Stimulated activated naive CD8-positive, alpha-beta T cell treated with anti-CD3 and anti-CD28 coated beads, Interleukin-15, Interleukin-2, amounts not matched to agents 100 ng/mL and 50 ng/mL, for 24 hours (primary cell): Measurements from ENCODE around the gene INSYN1.

Experiments used
- H3K27ac Mint-ChIP-seq: one replicate; pipeline ENCODE4 v1.8.0; 2021; ENCODE audit warnings: mild to moderate bottlenecking, mixed read lengths
- H3K27me3 Mint-ChIP-seq: one replicate; pipeline ENCODE4 v1.8.0; 2021; ENCODE audit warnings: mixed read lengths
- H3K36me3 Mint-ChIP-seq: one replicate; pipeline ENCODE4 v1.8.0; 2021; ENCODE audit warnings: low read depth, mixed read lengths
- H3K4me1 Mint-ChIP-seq: one replicate; pipeline ENCODE4 v1.8.0; 2021; ENCODE audit warnings: low read depth, mixed read lengths
- H3K4me3 Mint-ChIP-seq: one replicate; pipeline ENCODE4 v1.8.0; 2021; ENCODE audit warnings: mild to moderate bottlenecking, mixed read lengths
- H3K9me3 Mint-ChIP-seq: one replicate; pipeline ENCODE4 v1.8.0; 2021; ENCODE audit warnings: mixed read lengths

Gene INSYN1

DNA sequence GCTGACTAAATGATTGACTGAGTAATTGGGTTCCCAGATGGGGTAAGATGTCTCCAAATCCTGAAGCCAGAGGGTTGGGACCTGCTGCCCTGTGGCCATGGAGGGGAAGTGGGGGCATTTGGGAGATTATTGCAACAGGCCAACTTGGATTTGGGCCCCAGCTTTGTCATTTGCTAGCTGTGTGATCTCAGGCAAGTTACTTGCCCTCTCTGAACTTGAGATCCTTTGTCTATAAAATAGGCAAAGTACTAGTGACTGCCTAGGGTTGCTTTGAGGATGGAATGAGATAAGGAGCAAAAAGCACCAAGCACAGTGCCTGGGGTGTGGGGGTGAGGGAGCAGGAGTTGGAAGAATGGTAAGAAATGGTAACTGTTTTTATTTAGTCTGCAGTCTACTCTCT is 4.4 kb upstream of the INSYN1 start:
- peaks cover 29% of the 10 kb centered on the region for H3K27me3 Mint-ChIP-seq
- H3K9me3 Mint-ChIP-seq = no peaks in the 10 kb centered on the region
- no peak overlapping the region for H3K4me3 Mint-ChIP-seq
- H3K27ac Mint-ChIP-seq = no peak overlapping the region
- no peaks in the 10 kb centered on the region for H3K4me1 Mint-ChIP-seq
- H3K36me3 Mint-ChIP-seq = no peaks in the 10 kb centered on the region

DNA sequence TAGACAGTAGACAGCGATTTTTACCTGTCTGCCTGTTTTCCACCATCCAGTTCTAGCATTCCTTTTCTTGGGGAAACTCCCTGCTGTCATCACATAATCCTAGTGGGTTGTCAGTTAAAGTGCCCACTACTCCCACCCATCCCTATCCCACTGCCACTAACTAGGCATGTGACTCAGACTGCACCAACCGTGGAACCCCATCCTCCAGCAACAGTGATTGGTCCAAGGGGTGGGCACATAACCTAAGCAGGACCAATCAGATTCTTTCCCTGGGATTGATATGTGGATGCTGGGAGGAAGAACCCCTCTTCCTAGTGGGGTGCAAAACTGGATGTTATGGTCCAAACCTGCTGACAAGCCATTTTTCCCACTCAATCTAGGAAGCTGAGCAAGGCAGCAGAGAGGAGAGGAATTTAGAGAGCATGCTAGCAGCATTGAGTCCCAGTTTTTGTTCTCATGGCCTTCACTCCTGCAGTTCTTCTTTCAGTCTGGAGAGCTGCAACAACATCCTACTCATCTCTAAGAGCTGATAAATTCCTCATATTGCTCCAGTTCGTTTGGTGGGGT is 3.9 kb upstream of the INSYN1 start:
- no peak overlapping the region for H3K27ac Mint-ChIP-seq
- no peak overlapping the region for H3K4me3 Mint-ChIP-seq
- H3K4me1 Mint-ChIP-seq = no peaks in the 10 kb centered on the region
- peaks cover 29% of the 10 kb centered on the region for H3K27me3 Mint-ChIP-seq
- no peaks in the 10 kb centered on the region for H3K36me3 Mint-ChIP-seq
- no peaks in the 10 kb centered on the region for H3K9me3 Mint-ChIP-seq

DNA sequence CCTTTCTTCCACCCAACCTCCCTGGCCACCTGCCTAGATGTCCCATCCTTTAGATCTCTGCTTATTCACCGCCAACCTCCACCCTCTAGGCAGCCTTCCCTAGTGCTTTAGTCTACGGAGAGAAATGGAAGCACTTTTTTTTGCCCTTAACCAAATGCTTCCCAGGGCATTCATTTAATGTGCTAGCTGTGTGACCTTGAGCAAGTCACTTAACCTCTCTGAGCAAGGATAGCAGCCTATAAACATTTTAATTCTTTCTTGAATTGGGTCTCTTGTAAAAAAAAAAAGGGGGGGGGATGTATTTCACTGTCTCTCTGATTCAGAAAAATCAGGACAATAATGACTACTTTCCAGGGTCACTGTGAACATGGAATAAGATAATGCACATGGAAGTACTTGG is 3.2 kb upstream of the INSYN1 start:
- no peaks in the 10 kb centered on the region for H3K36me3 Mint-ChIP-seq
- H3K27me3 Mint-ChIP-seq = peaks cover 30% of the 10 kb centered on the region
- H3K27ac Mint-ChIP-seq = no peak overlapping the region
- no peaks in the 10 kb centered on the region for H3K4me1 Mint-ChIP-seq
- no peak overlapping the region for H3K4me3 Mint-ChIP-seq
- no peaks in the 10 kb centered on the region for H3K9me3 Mint-ChIP-seq

DNA sequence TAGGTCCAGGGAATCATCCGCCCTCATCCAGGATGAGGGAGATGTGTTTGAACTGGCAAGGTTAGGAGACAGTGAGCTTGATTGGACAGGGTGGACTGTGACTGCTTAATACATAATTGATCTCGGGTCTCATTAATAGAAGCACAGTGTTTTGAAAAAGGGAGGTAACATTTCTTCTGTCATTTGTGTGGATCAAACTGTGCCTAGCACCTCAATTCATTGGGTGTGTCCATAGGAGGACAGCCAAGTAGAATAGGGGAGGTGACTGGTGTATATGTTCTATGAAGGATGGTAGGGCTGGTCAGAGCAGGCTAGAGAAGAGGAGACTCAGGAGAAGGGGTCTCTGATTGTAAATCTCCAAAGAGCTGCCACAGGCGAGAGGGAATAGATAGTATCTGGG is 2.8 kb upstream of the INSYN1 start:
- Mint-ChIP-seq H3K4me3 (no peak overlapping the region), H3K4me1 (no peaks in the 10 kb centered on the region), H3K27ac (no peak overlapping the region), H3K27me3 (peaks cover 32% of the 10 kb centered on the region), H3K9me3 (no peaks in the 10 kb centered on the region), H3K36me3 (no peaks in the 10 kb centered on the region)

DNA sequence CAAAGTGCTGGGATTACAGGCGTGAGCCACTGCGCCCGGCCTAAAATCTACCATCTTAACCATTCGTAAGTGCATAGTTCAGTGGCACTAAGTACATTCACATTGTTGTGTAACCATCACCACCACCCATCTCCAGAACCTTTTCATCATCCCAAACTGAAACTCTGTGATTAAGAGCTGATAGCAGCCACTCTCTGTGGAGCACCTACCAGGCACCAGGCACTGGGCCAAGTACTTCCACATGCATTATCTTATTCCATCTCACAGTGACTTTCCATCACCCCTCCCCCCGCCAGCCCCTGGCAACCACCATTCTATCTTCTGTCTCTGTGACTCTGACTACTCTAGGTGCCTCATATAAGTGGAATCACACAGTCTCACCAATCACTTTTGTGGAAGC is 2.3 kb upstream of the INSYN1 start:
- H3K4me3 Mint-ChIP-seq = no peak overlapping the region
- no peaks in the 10 kb centered on the region for H3K4me1 Mint-ChIP-seq
- H3K36me3 Mint-ChIP-seq = no peaks in the 10 kb centered on the region
- H3K27ac Mint-ChIP-seq = no peak overlapping the region
- peaks cover 36% of the 10 kb centered on the region for H3K27me3 Mint-ChIP-seq
- no peaks in the 10 kb centered on the region for H3K9me3 Mint-ChIP-seq

GRCh38 chr15:73754461-73754860 is 1.3 kb upstream of the INSYN1 start:
- no peaks in the 10 kb centered on the region for H3K9me3 Mint-ChIP-seq
- H3K4me1 Mint-ChIP-seq = no peaks in the 10 kb centered on the region
- H3K36me3 Mint-ChIP-seq = no peaks in the 10 kb centered on the region
- H3K27me3 Mint-ChIP-seq = peaks cover 43% of the 10 kb centered on the region
- no peak overlapping the region for H3K27ac Mint-ChIP-seq
- H3K4me3 Mint-ChIP-seq = no peak overlapping the region

DNA sequence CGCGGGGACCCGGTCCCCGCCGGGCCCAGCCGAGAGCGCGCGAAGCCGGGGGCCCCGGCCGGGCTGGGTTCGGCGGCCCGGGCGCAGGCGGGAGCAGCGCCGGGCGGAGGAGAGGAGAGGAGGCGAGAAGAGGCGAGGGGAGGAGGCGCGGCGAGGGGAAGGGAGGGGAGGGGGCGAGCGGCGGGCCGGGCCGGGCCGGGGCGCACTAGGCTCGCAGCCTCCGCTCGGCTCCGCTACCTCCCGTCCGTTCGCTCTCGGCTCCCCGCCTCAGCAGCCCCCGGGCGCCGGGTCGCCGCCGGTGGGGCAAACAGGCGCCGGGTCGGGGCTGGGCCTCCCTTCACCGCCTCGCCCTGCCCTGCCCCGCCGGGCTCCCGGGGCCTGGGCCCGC is 351 bp downstream of the INSYN1 start:
- Mint-ChIP-seq H3K4me3 (no peak overlapping the region), H3K36me3 (no peaks in the 10 kb centered on the region), H3K9me3 (no peaks in the 10 kb centered on the region), H3K4me1 (no peaks in the 10 kb centered on the region), H3K27ac (no peak overlapping the region), H3K27me3 (peaks cover 43% of the 10 kb centered on the region)

DNA sequence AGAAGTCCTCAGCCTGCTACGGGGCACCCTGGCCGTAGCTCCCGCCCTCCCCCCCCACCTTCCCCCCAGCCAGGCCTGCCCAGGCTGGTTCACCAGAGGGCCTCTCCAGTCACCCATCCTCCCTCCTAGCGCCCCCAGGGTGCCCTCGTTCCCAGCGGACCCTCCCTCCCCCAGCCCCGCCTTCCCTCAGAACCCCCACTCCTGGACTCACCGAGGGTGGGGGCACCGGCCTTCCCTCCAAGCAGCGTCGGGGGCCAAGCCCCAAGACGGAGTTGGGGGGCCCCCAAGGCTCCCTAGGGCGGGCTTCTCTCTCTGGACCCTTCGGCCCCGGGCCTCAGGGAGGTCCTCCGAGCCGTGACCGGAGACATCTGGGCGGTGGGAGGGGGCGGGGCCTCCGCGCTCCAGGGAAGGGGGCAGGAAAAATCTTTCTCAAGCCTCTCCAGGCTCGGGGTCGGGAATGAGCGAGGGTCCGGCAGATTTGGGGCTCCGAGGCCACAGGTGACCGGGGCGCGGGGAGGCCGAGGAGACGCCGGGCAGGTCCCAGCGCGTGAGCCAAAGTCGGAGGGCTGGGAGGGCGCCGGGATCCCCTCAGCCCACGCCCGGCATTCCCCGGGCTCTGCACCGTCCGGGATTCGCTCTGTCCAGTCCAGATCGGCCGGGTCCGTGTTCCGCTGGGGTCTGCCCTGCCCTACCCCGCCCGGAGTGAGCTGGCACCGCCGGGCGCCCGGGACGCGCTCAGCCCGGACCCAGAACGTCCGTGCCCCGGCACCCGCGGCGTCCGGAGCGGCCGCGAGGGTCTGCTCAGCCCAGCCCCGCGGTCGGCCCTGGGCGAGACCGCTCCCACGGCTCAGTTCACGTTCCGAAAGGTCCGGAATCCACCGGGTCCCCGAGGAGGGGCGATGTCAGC is 999 bp downstream of the INSYN1 start:
- Mint-ChIP-seq H3K27me3 (peaks cover 46% of the 10 kb centered on the region), H3K4me1 (no peaks in the 10 kb centered on the region), H3K4me3 (no peak overlapping the region), H3K36me3 (no peaks in the 10 kb centered on the region), H3K9me3 (no peaks in the 10 kb centered on the region), H3K27ac (no peak overlapping the region)

- no peak overlapping the region for H3K4me3 Mint-ChIP-seq
Observed at GRCh38 chr15:73751511-73751898, 1.6 kb downstream of the INSYN1 start.

GRCh38 chr15:73750951-73751350 is 2.2 kb downstream of the INSYN1 start:
- no peaks in the 10 kb centered on the region for H3K9me3 Mint-ChIP-seq
- no peaks in the 10 kb centered on the region for H3K36me3 Mint-ChIP-seq
- H3K4me3 Mint-ChIP-seq = no peak overlapping the region
- no peak overlapping the region for H3K27ac Mint-ChIP-seq
- peaks cover 43% of the 10 kb centered on the region for H3K27me3 Mint-ChIP-seq
- H3K4me1 Mint-ChIP-seq = no peaks in the 10 kb centered on the region

More at GRCh38 chr15:73751511-73751898, 1.6 kb downstream of the INSYN1 start:
- Mint-ChIP-seq H3K36me3 (no peaks in the 10 kb centered on the region), H3K27me3 (peaks cover 49% of the 10 kb centered on the region), H3K9me3 (no peaks in the 10 kb centered on the region), H3K27ac (no peak overlapping the region), H3K4me1 (no peaks in the 10 kb centered on the region)

DNA sequence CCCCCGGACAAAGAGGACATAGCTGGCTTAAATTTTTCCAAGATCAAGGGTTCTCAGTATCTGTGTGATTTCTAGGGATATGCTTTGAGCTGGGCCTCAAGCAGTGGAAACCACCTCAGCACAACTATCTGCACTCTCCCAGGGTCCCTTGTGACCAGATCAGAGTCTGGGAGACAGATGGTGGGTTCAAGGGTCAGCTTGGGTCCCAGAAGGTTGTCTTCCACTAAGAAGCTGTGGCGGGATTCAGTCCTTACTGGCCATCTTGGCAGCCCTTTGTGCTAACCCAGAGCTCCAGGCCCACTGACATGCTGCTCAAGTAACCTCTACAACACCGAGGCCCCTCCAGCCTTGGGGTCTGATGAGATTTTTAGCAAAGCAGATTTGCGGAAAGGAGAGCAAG is 2.7 kb downstream of the INSYN1 start:
- Mint-ChIP-seq H3K27ac (no peak overlapping the region), H3K4me3 (no peak overlapping the region), H3K27me3 (peaks cover 38% of the 10 kb centered on the region), H3K36me3 (no peaks in the 10 kb centered on the region), H3K9me3 (no peaks in the 10 kb centered on the region), H3K4me1 (no peaks in the 10 kb centered on the region)

DNA sequence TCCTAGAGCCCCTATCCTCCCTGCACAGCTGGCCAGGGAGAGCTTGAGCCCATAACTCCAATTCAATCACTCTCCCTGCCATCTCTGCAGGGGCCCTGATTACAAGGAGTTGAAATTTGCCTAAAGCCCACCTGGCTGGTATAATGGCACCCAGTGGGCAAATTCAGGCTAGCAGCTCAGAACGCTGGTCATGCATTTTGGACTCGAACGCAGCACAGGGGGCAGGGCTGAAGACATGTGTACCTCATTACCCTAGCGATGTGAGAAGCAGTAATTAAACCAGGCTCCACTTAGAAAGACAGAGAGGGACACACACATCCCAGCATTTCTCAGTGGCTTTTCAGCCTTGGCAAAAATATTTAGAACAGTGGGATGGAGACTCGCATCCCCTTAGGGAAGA is 3.2 kb downstream of the INSYN1 start:
- Mint-ChIP-seq H3K9me3 (no peaks in the 10 kb centered on the region), H3K4me3 (no peak overlapping the region), H3K4me1 (no peaks in the 10 kb centered on the region), H3K36me3 (no peaks in the 10 kb centered on the region), H3K27ac (no peak overlapping the region), H3K27me3 (peaks cover 36% of the 10 kb centered on the region)

DNA sequence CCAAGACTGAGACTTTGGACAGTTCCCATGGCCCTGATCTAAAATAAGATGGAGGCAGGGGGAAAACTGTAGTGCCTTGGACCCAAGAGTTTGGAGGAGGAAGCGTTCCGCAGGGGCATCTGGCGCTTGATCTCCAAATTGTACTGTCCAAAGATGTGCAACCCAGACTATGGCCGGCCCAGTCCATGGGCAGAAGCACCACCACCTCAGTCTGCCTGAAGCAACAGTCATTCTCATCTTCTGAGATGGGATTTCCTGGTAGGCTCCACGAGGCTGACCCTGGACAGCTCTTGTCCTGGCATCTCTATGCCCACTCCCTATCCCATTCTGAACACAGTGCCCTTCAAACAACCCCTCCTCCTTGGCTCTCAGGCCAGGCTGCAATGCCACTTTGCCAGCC is 3.6 kb downstream of the INSYN1 start:
- Mint-ChIP-seq H3K4me3 (no peak overlapping the region), H3K27me3 (peaks cover 32% of the 10 kb centered on the region), H3K4me1 (no peaks in the 10 kb centered on the region), H3K27ac (no peak overlapping the region), H3K36me3 (no peaks in the 10 kb centered on the region), H3K9me3 (no peaks in the 10 kb centered on the region)

DNA sequence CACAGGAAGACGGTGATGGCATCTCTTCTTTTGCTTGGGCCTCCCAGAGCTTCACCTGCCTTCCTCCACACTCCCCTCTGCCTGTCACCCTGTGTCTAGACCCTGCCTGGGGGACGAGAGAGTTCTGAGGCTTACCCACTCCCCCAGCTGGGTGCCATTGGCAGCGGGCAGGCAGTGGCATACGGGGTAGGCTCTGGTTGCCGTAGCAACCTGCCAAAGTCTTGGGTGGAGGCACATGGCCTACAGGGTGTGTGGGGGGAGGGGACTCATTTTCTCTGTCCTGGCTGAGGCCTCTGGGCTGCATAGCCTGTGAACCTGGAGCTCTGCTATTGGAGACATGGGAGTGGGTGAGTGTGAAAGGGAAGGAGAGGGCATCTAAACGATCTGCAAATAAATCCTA is 4.4 kb downstream of the INSYN1 start:
- Mint-ChIP-seq H3K4me3 (no peak overlapping the region), H3K36me3 (no peaks in the 10 kb centered on the region), H3K9me3 (no peaks in the 10 kb centered on the region), H3K27me3 (peaks cover 24% of the 10 kb centered on the region), H3K4me1 (no peaks in the 10 kb centered on the region), H3K27ac (no peak overlapping the region)

- Mint-ChIP-seq H3K9me3 (no peaks in the 10 kb centered on the region), H3K4me1 (no peaks in the 10 kb centered on the region), H3K36me3 (no peaks in the 10 kb centered on the region), H3K4me3 (no peak overlapping the region), H3K27me3 (peaks cover 20% of the 10 kb centered on the region), H3K27ac (no peak overlapping the region)
Observed at GRCh38 chr15:73747847-73748590, 5.1 kb downstream of the INSYN1 start.
